ENCODE results near the gene FBN1.

DNA sequence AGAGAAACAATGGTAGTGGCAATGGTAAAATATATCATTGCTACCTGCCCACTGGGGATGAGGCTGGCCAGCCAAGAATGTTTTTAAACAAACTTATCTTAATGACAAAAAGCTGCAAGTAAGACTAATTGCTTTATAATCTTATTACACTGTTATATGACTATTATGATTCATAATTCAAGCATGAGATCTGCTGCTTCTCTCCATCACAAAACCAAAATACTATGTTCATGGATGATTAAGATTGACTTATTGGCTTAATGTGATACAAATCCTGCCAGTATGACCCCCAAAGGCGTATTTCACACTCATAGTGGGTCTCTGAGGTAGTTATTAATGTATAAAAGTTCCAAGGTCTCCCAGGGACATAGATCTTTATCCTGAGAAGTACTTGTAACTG is 52.6 kb downstream of the FBN1 start:
- TF ChIP-seq, protein P1, sequence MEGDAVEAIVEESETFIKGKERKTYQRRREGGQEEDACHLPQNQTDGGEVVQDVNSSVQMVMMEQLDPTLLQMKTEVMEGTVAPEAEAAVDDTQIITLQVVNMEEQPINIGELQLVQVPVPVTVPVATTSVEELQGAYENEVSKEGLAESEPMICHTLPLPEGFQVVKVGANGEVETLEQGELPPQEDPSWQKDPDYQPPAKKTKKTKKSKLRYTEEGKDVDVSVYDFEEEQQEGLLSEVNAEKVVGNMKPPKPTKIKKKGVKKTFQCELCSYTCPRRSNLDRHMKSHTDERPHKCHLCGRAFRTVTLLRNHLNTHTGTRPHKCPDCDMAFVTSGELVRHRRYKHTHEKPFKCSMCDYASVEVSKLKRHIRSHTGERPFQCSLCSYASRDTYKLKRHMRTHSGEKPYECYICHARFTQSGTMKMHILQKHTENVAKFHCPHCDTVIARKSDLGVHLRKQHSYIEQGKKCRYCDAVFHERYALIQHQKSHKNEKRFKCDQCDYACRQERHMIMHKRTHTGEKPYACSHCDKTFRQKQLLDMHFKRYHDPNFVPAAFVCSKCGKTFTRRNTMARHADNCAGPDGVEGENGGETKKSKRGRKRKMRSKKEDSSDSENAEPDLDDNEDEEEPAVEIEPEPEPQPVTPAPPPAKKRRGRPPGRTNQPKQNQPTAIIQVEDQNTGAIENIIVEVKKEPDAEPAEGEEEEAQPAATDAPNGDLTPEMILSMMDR (IDR thresholded peaks at IDR 0.05) = no peak
- no peak for TF ChIP-seq POLR2A (IDR thresholded peaks at IDR 0.05)

Data from adrenal gland (tissue), 5 donors.